NCI-H524 (cell line): ENCODE results near the gene FRMD4A.

Experiments used
- DNase-seq, 2 experiments: peaks; one replicate each; lab custom pipeline; 2025; lab: John Stamatoyannopoulos, UW

The FRMD4A gene

GRCh38 chr10:14017467-14017866 lies 313.3 kb downstream of the FRMD4A start:
- no peak for DNase-seq

- no peak for DNase-seq
These were observed 313.8 kb downstream of the FRMD4A start for GRCh38 chr10:14016931-14017333.

GRCh38 chr10:14016011-14016536 lies 314.6 kb downstream of the FRMD4A start:
- DNase-seq: peak in 1 of 2 experiments; percentile 41

GRCh38 chr10:14014423-14014822 lies 316.3 kb downstream of the FRMD4A start:
- DNase-seq: no peak

GRCh38 chr10:14010769-14011574 lies 319.8 kb downstream of the FRMD4A start:
- no peak for DNase-seq

- DNase-seq: peak in 1 of 2 experiments; percentile 18
These were observed 320.6 kb downstream of the FRMD4A start for GRCh38 chr10:14010101-14010558.

DNA sequence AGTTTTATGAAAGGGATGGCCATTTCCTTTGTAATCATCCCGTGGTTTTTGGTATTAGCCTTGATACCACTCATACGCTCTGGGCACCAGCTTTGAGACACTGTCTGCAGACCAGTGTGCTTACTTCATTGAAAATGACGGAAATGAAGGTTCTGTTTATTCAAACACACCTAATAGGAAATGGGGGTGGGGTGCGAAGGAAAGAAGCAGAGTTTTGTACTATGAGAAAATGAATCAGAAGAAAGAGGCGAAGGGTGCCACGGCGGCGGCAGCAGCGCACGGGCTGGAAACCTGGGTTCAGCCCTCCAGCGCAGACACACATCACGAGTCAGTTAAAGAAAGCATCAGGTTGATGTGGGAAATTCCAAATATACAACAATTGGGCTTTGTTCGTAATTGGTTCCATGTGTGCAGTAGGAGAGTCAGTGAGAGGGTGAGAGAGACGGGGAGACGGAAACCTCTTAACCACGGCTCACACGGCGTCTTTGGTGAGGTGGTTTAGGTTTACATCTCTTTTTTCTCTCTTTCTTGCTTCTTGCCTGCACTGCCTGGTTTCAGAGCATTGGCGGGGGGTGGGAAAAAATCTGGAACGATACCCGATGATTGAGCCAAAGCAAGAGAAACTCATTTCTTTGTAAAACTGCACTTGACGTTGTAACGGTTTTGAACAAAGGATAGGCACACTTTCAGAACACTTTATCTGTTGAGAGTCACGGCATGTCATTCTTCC lies 321.2 kb downstream of the FRMD4A start:
- DNase-seq: peak in 1 of 2 experiments; percentile 2

DNA sequence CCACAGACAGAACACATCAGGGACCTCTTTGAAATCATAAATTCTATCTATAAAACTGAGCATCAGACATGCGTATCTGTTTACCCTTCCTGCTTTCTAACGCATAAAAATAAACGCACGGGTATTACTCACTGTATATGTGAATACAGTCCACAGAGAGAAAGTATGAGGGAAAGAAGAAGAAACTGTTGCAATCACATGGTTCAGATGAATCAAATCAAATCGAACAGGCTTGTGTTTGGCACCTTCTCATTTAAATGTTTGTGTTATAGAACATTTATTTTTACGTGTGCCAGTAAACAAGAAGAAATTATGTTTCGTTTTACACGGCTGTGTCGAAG lies 322.0 kb downstream of the FRMD4A start:
- DNase-seq: peak in 1 of 2 experiments; percentile 12

GRCh38 chr10:14004536-14004935 lies 326.2 kb downstream of the FRMD4A start:
- no peak for DNase-seq

DNA sequence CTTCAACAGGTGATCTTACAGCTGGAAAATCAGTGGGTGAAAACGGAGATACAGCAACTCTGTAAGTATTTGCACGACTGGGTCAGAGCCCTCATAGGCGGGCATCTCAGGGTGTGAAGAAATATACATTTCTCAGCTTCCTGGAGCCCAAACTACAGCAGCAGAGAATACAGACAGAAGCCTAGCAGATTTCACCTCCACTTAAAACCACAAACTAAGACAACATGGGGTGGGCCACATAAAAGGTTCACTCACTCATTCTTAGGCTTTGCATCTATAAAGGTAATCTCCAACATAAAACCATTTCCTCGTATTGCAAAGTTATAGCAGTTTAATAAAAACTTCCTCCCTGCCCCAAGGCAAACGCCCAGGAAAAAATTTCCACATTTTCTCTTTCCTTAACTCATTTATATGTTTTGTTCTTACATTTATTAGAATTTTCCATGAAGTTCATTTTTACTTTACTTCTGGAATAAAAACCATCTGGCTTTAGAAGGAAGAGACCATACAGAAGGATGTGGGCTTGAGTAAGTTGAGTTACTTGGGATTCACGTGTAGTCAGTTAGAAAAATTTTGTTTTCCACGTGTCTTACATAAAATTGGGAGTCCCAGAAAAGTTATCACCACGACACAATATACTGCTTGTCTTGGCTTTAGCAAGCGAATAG lies 327.1 kb downstream of the FRMD4A start:
- DNase-seq: no peak

DNA sequence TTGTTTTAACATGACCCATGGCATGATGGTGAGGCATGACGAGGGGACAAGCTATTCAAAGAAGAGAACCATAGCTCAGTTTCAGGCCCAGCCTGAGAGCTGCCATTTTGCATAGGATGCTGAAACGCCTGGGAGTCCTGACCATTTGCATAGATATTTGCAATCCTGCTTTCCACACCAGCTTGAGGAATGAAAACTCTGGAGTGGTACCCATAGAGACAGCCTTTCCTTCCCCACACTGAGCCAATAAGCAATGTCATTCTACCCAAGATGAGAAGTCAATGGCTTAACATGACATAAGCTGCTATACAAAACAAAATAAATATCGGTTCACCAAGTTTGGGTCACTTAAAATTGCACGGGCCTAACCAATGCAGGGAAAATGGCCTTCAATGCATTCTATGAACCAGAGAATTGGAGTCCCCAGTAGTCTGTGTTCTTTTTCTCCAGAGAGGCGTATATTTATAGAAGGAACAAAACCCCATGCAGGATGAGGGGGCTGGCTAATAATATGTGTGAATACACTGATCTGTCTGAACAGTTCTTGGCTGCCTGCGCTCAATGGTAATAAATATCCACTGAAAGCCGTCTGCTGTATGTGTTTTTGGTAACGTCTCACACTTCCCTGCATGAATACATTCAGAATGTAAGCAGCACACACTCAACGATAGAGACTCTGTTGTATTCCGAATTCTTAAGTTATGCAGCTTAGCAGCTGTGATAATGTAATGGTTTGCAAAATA lies 329.3 kb downstream of the FRMD4A start:
- no peak for DNase-seq

- no peak for DNase-seq
These were observed 332.4 kb downstream of the FRMD4A start for GRCh38 chr10:13998163-13998835.

- no peak for DNase-seq
These were observed 333.1 kb downstream of the FRMD4A start for GRCh38 chr10:13997650-13998049.

DNA sequence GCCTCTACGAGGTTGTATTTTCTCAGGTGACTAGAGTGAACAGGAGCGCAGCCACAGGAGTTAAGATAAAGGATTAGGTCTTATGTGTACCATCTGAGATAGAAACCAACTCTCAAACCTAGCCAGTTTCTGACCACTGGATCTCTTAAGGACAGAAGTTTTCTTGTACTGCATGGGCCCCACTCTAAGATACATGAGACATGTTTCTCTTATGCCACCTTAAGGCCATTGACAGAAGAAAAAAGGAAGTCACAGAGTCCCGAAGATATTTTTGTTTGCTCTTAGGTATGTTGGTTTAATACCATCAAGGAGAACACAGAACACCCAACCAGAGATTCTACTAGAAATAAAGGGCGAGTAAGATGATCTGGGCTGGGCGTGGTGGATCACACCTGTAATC lies 335.8 kb downstream of the FRMD4A start:
- no peak for DNase-seq

GRCh38 chr10:13993673-13994089 lies 337.0 kb downstream of the FRMD4A start:
- no peak for DNase-seq

GRCh38 chr10:13993169-13993568 lies 337.6 kb downstream of the FRMD4A start:
- no peak for DNase-seq

DNA sequence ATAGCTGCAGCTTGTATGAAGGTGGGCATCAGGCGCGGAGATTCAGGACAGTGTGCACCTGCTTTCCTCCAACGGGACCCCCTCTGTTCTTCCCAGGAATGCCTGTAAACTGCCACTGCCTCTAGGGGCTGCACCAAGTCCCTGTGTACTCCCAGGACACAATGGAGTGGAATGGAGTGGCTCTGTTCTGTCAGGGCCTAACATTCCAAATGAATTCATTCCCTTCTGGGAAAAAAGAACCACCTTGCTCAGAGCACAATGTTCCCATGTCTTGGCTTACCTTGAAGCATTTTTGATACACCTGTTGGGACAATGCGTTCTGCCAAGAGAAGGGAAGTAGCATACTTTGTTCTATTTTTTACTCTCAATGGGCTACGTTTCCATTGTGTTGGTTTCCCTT lies 339.4 kb downstream of the FRMD4A start:
- no peak for DNase-seq

DNA sequence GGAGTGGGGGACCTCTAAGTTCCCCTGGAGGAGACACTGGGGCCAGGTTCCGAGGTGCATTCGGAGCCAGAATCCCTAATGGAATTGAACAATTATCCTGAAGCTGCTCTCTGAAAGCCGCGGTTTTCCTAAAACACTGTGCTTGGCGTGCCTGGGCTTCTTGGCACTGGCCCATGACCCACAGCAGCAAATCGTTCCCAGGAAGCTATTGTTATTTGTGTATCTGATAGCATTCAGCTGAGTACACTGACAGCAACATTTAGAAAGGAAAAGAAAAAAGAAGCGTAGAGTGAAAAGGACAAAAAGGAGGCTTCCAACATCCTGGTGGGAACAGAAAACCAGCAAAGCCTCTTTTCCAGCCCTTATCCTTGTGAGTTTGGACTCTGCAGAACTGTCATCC lies 339.8 kb downstream of the FRMD4A start:
- DNase-seq: no peak

DNA sequence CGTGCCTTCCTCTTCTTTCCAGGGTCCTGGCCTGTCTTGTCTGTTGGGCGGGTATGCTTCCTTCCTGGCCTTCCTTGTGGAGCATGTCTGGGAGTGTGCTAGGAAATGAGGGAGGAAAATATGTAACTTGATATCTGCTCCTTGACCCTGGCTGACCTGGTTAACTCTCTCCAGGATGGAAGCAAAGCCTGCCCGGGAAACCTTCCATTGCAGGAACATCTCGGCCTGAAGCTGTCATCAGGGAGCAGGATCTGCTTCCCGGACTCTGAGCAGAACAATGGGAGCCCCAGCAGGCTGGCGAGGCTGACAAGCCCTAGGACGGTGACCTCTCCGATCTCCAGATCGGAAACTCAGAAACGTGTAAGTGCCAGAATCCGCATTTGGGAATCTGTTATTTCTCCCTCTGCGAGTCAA lies 340.3 kb downstream of the FRMD4A start:
- no peak for DNase-seq

- no peak for DNase-seq
These were observed 341.1 kb downstream of the FRMD4A start for GRCh38 chr10:13989616-13990015.

DNA sequence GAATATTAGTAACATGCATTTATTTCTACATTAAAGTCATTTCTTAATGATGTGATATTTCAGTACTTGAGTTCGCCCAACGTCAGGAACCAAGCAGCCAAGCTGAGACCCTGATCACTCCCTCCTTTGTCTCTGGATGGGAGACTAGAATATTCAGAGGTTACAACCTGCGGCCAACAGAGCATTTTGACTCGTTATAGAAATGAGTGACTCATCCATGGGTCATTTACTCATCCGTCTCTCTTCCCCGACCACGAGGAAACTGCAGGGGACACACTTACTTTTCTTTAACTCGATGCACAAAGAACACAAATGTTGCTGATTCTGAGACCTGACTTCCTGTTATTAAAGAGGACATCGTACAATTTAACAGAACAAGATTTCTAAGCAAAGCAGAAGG lies 343.3 kb downstream of the FRMD4A start:
- no peak for DNase-seq
